ENCODE data around the gene BPIFA3.

- TF ChIP-seq CTCF (IDR thresholded peaks at IDR 0.05) (no peak), POLR2A (IDR thresholded peaks at IDR 0.05) (no peak), EP300 (IDR thresholded peaks at IDR 0.05) (no peak), POLR2AphosphoS5 (IDR thresholded peaks at IDR 0.05) (no peak)
Observed at GRCh38 chr20:33217052-33217451, at the start of gene BPIFA3.

Measured in sigmoid colon (tissue), 4 donors.